Astrocyte (in vitro differentiated cells and primary cell): ENCODE results near the gene SLIT3.

Experiments used
- CTCF ChIP-seq: IDR thresholded peaks from 2 replicates; pipeline ENCODE4 v1.5.1; 2011; ENCODE audit warnings: low read depth, mild to moderate bottlenecking, inconsistent platforms, low read length, moderate library complexity; ENCODE audit not compliant: insufficient read depth
- EZH2 ChIP-seq: IDR thresholded peaks from 2 replicates; pipeline ENCODE4 v1.6.1; 2012; ENCODE audit warnings: mild to moderate bottlenecking, low read length, inconsistent platforms; ENCODE audit not compliant: insufficient read depth

GRCh38 chr5:169341556-169341955 is 40.6 kb upstream of the SLIT3 start:
- TF ChIP-seq CTCF (no peak), EZH2 (no peak)
